NCI-H1436 treated with DMSO at 0.1 percent for 48 hours (cell line): Measurements from ENCODE around the gene SPATA19.

Experiments used
- DNase-seq: peaks from one replicate; lab custom pipeline; 2025; lab: John Stamatoyannopoulos, UW

The SPATA19 gene

DNA sequence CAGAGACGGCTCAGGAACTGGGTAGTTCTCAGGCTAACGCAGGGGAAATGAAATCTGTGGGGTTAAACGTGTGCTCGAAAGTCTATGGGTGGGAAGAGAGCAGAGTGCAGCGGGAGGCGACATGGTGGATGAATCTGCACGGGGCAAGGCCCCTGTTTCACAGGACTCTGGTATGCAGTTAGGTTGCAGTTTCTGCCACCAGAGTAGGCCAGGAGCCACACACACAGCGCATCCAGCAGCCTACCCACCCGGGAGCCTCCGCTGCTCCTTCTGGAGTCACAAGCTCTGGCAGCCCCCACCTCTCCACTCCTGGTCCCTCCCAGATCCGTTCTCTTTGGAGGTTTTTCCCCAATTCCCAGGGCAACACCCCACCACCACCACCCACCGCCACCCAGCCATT is 27.0 kb downstream of the SPATA19 start:
- no peak for DNase-seq

DNA sequence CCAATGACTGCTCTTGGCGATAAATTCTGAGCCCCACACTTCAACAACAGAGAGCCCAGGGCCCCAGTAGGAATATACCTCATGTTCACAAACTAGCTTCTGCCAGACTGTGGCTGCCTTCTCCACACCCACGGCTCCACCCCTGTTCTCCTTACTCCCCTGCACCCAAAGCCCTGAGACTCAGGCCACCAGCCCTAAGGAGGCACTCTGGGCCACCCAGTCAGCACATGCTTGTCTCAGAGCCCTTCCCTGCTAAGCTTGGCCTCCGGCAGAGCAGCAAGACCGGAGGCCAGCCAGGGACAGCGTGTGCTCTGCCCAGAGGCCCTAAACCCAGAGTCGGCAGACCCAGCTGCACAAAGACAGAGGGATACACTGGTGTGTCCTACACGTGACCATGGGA is 27.9 kb downstream of the SPATA19 start:
- no peak for DNase-seq

DNA sequence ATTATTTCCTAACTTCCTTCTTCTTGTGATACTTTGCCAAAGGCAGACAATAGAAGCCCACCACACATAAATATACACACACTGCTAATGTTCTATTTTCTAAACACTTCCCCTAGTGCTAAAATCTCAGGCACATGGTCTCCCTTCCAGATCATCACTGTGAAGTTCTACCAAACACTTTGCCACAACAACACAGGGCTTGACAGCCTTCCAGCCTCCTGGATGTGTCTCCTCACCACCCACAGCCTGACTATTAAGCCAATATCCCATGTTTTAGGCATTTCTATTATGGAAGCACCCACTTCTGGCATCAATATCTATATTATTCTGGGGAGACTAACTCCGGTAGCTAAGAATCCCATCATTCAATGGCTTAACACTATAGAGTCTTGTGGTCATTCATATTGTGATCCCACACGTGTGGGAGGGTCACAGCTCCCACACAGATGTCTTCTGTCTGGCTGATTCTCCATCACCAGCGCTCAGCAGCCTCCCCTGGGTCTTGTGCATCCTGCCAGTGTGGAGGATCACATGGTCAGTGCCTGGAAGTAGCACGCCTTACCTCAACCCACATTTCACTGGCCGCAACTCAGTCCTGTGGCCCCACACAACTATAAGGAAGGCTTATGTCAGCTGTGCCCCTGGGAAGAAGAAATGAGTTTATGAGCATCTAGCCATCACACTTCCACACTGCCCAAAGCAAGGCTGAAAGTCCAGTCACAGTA is 29.0 kb downstream of the SPATA19 start:
- no peak for DNase-seq

DNA sequence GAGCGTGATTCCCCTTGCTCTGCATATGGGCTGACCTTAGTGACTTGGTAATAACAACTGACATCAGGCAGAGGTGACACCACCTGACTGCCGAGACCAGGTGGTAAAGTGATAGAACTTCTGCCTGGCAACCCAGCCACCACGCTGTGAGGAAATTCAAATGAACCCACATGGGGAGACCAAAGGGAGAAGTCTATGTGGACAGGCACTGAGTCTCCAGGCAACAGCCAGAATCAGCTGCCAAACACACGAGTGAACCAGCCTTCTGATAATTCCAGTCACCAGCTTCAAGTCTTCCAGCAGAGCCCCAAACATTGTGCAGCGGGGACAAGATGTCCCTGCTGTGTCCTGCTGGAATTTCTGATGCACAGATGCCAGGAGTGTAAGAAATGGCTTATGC is 29.7 kb downstream of the SPATA19 start:
- no peak for DNase-seq

DNA sequence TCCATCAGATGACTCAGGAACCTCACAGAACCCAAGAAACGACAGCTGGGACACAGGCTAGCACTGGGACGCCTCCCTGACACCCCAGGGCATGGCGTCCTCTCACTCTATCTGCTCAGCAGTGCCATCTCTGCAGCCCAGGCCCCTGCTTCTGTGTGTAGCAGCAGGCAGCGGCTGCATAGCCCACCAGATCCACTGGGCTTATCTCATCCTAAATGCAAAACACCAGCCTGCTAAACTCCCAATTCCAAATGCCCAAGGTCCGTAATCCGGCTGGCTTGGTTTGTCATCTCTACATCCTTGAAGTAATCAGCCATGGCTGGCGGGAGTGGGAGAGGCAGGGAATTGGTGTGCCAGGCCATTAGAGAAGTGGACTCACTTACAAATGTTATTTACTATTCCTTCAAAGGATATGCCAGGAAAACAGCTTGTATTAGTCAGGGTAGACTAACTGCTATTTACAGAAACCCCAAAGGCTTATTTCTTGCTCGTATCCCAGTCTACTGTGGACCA is 30.7 kb downstream of the SPATA19 start:
- DNase-seq: no peak

DNA sequence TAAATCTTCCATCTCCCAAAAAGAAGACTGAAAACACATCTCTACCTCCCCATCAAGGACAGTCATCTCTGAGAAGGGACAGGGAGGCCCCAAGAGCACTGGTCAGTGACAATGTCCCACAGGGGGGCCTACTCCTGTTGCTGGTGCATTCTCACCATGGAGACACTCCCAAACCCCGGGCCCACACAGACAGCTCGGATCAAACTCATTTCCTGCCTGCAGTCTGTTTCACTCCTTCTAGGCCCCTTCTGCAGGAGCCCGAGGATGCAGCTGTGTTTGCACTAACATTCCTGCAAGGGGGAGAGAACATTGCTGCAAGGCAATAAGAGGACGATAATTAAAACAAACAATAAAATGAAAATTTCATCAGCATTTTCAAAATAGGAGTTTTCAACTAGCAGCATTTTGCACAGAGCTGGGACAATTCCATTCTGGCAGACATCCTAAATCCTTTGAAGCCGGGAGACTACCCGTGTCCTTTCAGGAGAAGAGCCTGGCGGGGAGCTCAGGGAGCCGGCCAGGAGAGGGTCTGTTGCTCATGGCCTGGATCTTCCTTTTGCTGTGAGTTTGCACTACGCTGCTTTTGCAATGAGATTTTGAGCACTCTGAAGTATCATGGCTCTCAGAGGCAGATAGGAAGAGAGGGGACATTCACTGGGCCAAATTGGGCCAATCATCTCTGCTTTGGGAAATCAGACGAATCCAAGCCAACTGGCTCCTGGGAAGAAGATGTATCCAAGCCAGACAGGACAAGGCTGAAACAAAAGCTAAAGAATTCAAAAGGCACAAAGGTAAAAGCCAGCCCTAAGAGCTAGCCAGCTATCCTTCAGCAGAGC is 33.2 kb downstream of the SPATA19 start:
- DNase-seq: no peak

DNA sequence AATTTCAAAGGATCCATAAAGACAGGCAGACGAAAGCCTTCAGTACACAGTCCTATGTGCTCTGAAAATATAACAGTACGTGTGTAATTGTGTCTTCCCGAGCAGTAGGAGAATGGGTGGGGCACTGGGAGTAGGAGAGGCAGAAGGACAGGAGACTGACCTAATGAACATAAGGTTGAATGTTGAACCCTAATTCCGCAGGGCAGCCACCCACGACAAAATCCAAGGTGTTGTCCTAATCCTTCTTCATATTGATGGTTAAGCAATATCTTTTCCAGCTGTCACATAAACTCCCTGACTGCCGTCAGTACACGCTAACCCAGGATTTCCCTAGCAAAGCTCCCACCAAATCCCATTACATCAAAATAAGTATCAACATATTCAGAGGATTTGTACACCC is 34.5 kb downstream of the SPATA19 start:
- DNase-seq: no peak

DNA sequence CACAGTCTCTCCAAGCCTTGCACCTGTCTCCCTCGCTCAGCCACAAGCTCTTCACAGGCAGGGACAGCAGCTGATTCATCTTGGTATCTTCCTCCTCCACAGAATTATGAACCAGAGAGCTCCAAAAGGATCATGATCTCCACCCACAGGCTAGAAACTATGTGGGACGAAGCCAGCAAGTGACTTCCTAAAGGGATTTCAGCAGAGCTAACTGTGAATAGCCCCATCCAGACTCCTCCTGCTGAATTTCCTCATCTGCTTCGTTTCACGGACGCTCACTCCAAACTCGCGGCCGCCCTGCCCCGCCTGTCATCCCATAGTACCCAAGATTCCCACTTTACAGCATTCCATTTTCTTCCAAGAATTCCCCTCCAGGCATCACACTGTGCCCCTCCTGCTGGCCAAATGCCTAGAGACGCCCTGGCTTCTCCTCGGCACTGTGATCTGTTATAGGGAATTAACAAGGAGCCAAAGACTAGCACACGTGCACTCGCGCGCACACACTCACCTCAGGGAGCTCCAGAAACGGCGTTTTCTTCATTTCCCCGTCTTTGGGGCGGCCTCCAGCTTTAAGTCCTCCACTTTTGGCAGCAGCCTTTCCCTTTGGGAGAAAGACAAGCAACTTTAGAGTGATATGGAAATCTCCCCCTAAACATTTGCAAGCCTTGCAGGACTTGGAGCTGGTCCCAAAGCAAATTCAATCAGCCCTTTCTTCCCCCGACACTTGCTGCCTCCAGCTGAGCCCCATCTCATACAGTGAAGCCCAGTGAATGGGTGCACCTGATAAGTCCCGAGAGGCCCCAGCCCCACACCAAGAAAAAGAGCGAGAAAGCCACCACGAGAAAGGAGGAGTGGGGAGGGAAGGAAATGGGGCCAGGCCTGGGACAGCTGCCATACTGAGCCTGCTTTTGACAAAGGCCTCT is 35.5 kb downstream of the SPATA19 start:
- DNase-seq: no peak

DNA sequence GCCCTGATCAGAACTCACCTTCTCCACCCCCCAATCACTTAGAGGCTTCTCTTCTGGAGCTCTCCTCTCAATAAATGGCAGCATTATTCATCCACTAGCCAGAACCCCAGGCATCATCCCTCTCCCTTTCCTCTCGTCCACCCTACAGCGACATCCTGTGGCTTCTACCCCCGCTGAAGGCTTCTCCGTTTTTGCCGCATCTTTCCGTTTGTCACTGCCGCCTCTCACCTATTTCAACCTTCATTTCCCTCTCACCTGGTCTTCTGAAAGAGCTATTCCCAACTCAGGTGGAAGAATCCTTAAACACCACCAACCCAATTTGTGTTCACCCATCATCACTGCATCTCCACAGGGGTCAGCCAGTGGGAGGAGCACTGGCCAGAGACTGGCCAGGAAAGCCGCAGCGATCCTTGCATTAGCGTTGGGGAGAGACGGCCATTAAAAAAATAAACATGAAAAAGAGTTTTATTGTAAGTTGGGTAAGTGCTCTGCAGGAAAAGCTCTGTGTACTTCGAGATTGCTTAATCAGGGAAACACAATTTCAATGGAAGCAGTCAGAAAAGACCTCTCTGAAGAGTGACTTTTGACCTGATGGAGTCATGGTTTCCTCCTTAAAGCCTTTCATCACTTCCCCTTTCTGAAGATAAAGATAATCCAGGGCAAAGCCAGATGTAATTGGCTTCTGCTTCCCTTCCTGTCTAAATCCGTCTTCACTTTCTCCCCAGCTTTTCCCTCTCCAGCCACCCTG is 36.7 kb downstream of the SPATA19 start:
- no peak for DNase-seq

DNA sequence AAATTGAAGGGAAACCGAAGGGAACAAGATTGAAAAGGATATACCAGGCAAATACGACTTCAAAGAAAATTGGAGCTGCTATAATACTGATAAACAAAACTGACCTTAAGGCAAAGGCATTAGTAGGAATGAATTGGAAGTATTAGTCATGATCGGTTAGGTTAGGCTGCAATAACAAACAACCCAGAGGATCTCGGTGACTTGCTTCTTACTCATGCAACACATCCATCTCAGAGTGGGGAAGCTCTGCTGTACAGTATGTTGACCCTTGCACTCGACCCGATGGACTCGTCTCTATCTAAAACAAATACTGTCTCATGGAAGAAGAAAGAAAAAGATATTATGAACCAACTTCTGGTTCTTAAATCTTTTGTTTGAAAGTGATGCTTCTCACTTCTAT is 42.3 kb downstream of the SPATA19 start:
- no peak for DNase-seq

DNA sequence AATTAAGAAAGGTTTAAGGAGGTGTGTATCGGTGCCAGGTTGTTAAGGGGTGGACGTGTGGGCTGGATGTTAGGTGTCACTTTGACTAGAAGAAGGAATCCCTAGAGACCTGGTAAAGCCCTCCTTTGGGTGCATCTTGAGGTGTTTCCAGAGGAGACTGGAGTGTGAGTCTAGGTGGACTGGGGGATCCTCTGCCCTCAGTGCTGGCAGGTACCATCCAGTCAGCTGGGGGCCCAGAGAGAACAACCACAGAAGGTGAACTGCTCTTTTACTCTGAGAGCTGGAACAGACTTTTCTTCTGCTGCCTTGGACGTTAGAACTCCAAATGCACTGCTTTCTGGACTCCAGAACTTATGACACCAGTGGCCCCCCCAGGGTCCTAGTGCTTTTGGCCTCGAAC is 44.0 kb downstream of the SPATA19 start:
- no peak for DNase-seq

DNA sequence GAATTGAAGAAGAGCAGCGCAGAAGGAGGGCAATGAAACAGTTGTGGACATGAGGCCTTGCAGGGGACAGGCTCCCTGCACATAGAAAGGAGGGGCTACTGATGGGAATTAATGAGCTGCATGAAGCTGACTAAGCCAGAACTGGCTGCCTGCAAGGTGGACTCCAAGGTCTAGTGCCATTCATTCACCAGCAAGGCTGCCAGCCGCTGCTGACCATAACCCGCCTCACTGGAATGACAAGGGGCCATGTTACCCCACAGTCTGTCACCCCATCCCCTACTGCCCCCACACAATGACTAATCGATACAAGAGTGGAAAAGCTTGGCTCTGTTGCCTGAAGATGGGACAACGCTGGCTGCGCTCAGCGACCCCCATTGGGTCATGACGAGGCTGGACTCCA is 44.6 kb downstream of the SPATA19 start:
- no peak for DNase-seq

DNA sequence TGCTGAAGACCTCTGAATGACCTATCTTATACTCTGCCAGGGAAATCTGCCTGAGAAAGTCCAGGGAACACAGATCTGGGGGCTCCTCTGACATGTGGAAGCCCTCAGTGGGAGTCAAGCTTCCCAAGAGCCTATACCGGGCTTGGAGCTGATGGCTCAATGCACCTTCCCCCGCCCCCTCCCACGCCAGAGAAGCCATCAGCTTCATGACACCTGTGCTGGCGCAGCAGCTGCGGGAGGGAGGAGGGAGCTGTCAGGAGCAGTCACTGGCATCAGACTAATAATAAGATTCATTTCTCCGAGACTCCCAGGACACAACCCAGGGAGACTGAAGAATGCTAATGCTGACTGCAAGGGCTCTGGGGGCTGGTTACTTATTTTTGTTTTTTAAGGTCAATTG is 47.8 kb downstream of the SPATA19 start:
- DNase-seq: no peak

DNA sequence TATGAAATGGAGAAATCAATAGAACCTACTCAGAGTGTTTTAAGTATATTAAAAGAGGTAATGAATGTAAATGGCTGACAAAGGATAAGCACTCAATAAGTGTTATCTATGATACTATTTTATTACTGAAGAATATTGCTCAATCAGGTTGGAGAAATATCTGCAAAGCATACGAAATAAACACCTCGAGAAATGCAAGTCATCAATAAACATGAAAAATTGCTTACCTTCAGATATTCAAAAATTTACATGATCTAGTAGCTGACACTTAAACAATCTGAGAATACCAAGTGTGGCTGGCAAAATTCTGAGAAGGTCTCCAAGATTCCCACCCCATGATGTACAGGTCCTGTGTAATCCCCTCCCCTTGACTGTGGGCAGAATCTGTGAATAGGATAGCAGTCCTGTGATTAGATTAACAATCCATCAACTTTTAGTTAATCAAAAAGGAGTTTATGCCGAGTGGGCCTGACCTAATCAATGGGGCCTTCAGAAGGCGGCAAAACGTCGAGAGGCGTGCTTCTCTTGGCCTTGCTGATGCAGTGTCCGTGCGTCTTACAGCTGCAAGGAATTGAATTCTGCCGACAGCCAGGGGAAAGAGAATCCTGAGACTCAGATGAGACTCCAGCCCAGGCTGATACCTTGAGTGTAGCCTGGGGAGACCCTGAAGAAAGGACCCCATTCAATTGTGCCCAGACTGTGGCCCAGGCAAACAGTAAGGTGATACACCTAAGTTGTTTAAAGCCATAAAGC is 49.1 kb downstream of the SPATA19 start:
- DNase-seq: no peak

DNA sequence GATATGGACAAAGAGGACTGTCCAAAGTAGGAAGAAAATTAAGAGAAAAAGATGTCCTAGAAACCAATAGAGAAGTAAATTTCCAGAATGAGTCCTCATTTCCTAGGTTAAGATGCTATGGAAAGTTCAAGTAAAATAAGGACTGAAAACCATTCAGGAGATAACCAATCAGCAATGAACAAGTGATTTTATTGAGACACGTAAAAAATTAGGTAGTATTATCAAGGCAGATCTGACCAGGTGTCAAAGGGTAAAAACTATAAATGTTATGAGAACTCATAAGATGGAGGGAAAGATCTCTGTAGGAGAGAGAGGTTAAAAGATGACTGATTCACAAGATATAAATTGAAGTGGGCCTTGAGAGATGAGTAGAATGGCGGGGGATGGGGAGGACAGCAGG is 50.2 kb downstream of the SPATA19 start:
- DNase-seq: no peak

DNA sequence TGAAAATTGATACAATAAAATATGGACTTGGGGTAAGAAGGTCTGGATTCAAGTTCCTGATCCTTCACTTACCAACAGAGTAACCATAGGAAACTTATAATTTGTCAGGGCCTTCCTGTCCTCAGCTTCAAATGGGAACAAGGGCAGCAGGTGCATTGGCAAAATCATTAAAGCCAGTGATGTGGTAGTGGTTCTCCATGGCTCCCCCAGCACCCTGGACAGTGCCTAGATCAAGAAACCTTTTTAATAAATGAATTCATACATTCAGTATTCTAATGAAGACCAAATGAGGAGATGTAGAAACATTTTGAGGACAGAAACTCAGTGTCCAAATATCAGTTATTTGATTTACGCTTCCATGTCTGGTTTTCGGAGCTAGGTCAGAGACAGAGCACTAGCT is 51.1 kb downstream of the SPATA19 start:
- DNase-seq: no peak

DNA sequence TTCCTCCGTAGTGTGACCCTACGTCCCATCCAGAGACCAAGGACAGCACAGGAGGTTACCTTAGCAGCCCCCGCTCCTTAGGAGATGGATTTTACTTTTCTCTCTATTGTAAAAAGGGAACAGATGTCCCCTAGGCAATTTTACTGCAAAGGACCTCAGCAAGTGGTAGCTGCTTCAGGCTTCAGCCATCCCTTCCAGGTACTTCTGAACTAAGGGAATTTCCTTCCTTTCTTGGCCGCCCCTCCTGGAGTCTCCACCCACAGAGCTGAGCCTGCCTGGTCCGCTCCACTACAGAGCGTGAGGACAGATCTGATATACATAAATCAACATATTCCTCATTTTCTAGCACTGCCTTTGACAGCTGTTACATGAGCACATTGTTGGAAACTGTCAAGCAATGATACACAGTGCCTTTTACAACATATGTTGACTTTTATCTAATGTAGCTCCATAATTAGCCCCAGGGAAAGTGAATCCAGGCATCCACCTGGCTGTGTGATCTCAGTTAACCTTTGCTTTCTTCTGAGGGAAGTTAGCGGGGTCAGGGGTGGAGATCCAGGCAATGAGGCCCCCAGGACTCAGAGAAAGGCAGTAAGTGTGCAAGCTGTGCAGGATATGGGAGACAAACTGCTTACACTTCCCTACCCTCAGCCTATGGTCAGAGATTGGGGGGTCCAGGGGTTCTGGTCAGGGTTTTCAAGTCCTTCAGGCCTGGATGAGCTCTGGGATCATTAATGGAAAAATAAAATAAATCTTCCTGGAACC is 51.9 kb downstream of the SPATA19 start:
- no peak for DNase-seq

DNA sequence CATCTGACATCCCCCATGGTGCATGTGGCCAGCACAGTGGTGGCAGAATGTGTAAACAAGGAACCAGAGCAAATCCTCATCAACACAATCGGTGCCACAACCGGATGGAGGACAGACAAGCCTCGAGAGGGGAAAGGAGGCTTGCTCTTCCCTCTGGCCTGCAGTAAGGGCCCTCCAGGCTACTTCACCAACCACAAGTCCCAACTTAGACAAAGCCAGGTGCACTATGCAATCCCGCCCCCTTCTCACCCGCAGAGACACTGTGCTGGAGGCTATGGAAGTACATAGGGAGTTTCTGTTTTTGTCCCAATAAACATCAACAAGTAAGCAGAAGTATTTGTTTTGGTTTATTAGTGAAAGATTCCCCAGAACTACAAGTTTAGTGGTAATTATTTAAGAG is 54.3 kb downstream of the SPATA19 start:
- DNase-seq: no peak
